GM19467 (cell line): ENCODE results near the gene KCNJ4.
"Not testable (repeated sequence)": the region's sequence is repeated elsewhere in the genome, so short reads cannot be mapped to it uniquely, and the experiment has no call there.

Source experiments
- ATAC-seq: cut with Tn5 transposase; IDR thresholded peaks from one replicate; pipeline ENCODE4 v1.9.1; 2021; ENCODE audit warnings: mild to moderate bottlenecking, moderate library complexity; ENCODE audit not compliant: unreplicated experiment

Gene KCNJ4

DNA sequence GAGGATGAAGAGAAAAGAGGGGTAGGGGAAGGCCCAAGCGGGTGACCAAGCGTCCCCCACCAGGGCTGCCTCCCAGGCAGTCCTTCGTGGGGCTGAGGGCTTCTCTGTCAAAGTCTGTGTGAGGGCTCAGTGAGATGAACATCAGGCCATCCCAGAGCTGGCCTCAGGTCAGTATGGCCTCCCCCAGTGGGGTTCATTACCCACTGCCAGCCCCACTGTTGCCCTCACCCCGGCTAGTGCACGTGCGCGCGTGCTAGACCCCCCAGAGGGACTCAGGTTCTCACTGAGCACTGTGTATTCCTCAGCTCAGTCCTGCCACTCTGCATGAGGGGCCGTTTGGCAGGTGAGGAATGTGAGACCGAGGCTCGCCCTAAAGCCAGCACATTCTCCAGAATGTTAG is 16.2 kb upstream of the KCNJ4 start:
- no peak for ATAC-seq

GRCh38 chr22:38470179-38470578 is 15.2 kb upstream of the KCNJ4 start:
- ATAC-seq = not testable (repeated sequence)

DNA sequence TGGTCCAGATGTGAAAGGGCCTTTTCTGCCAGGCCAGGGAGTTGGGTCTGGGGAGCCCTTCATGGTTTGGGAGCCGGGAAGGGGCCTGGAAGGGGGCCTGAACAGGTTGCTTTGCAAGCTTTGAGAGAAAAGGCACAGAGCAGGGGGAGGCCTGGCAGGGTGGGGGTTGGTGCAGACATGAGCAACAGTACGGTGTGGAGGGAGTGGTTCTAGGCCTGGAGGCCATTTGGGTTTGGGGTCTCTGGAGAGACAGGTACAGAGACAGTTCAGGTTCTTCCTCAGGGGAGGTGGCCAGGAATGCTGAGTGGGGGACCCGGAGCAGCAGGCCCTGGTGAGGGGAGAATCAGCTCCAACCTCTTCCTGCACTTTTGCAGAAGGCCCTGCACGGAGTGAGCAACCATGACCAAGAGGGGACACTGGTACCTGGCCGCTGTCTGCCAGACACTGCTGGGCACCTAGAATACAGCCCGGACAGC is 14.3 kb upstream of the KCNJ4 start:
- ATAC-seq = no peak

DNA sequence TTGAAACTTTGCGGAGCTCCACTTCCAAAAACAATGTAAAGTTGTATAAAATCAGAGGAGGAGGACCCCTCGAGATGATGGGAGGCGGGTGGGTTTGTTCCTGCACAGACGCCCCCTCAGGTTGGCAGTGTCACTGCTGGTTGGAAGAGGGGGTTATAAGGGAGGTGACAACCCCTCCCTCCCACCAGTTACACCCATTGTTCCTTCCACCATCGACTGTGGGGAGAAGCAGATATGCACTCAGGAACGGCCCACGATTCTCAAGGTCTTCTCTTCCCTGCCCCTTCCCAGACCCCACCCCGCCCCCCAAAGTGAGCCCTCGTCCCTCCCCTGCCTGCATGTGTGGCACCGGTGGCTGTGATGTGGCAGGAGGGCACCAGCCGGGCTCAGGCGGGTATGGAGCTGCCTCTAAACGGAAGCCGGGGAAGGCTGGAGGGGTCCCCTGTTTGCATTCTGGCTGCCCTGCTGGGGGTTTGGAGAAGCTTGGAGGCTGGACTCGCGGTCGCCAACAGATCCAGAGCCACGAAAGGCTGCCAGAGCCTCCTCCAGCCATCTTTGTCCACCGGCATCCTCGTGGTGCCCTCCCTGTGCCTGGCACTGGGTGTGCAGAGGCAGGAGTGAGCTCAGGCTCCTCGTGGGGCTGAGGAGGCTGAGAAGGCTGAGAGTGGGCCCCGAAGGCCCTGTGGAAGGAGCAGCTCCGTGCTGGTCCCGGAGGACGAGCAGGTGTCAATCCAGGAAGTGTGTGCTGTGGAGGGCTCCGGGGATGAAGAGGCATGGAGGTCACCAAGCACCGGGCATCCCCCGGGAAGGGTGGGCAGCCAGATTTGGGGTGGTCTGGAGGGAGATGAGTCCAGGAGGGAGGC is 13.7 kb upstream of the KCNJ4 start:
- ATAC-seq = no peak

GRCh38 chr22:38467904-38468442 is 13.0 kb upstream of the KCNJ4 start, which contains the start of gene KDELR3:
Gene KDELR3, plus strand, starts transcription at chr22:38468096. Its CDS starts 138 bp downstream, at chr22:38468234.
- no peak for ATAC-seq

DNA sequence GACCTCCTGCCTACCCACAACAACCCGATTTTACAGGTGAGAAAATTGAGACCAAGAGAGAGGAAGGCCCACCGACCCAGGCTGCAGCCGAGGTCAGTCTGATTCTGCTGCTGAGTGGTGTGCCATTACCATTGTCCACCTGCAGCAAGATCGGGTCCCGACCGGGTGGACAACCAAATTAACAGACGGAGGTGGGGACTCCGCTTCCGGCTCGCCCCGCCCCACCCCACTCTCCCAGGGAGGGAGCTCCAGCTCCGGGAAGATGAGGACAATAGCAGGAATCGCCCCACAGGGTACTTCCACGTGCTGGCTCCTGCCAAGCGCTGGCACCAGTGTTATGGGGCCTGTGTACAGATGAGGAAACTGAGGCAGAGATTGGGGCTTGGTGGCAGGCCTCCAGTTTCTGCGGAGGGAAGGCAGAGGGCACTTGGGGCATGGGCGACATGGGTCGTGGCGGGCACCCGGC is 12.5 kb upstream of the KCNJ4 start:
- no peak for ATAC-seq

GRCh38 chr22:38465673-38466490 is 10.9 kb upstream of the KCNJ4 start:
- ATAC-seq = no peak

- no peak for ATAC-seq
These were observed 10.1 kb upstream of the KCNJ4 start for GRCh38 chr22:38464992-38465672.

DNA sequence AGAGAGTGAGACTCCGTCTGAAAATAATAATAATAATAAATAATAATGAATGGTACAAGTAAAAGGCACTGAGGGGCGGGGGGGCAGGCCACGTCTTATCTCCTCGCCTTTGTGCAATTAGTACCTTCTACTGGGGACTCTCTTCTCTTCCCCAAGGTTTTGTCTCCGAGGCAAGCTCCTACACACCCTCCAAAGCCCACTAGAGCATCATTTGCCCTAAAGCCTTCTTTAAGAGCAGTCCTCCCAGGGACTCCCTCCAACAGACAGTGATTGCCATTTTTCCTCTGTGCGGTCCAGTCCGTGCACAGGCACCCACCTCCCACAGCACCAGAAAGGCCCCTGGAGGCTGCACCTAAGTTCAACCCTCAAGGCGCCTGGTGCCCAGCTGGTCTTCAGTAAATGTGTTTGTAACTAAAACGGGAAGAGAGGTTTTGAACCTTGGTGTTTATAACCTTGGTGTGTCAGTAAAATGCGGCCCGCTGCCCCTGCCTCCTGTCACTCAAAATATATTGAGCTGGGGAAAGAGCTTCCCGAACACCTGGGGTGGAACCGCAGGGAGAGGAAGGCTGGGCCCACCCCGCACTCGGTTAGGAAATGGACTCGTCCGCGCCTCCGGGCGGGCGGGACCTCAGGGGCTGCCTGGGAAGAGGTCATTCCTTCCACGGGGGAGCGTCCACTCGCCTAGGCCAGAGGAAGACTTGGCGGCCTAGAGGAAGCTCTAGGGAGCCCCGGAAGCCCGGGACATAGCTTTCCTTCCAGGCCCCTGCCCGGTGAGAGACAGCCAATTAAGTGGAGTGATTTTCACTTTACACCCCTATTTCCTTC is 8.2 kb upstream of the KCNJ4 start:
- no peak for ATAC-seq

DNA sequence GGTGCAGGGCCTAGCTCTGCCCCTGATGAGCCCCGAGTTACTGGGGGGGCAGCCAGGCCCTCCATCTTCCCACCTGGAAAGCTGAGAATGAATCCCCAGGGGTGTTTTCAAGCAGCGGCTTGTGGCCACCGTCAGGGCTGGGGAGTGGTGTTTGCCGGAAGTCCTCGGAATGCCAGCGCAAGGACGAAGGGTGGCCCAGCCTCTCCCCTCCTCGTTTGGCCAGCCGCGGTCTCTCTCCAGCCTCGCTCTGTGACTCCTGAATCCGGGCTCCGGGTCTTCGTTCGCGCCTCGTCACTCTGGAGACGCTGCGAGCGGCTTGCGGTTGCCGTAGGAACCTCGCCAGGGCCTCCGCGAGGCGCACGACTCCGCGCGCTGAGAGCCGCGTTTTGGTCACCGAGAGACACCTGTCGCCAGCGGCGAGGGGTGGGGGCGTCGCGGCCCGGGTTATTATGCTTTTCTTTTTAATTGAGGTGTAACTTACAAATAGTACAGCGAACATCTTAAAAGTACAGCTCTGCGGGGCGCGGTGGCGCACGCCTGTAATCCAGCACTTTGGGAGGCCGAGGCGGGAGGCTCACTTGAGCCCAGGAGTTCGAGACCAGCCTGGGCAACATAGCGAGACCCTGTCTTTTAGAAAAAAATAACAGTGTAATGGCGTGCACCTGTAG is 6.5 kb upstream of the KCNJ4 start:
- no peak for ATAC-seq

DNA sequence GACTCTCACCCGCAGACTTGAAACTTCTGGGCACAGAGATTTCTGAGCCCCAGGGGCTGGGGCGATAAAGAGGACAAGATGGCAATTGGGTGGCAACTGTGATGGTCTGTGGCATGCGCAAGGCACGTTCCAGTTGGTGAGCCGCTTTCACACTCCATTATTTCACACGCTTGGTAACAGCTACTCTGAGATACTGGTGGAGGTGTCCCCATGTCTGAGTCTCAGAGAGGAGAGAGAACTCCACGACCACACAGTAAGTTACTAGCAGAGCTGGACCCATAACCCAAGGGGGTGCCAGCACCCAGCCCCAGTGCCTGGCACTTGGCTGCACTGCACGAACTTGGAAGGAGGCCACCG is 6.0 kb upstream of the KCNJ4 start:
- no peak for ATAC-seq

GRCh38 chr22:38460426-38460840 is 5.4 kb upstream of the KCNJ4 start:
- no peak for ATAC-seq

DNA sequence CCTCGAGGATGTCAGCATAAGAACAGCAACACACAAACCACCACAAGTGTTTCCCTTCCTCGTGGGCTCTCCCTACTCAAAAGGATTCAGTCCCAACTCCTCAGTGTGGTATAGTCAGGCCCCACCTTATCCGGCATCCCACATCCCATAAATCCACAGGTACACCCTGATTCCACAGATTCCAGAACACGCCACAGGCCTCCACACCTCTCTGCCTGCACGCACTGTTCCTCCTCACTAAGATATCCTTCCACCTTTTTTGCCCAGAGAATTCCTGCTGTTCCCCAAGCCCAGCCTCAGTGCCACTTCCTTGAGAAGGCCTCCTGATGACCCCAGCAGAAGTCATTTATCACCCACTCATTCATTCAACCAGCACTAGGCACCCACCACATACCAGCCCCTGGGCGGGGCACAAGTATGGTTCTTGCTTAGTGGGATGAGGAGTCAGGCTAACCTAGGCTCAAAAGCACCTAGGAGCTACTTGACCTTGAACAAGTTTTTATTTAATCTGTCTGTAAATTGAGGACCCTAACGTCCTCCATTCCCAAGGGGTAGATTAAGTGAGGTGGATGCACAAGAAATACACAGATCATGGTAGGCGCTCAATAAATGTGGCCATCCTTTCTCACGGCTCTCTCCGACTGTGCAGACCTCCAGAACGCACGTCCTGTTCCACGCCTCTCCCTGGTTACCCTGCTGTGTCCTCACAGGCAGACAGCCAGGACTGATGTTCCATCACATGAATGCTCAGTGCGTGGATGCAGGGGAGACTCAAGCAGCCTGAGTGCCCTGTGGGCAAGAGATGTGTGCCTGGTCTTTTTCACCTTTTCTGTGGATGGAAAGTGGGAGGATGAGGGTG is 2.1 kb upstream of the KCNJ4 start:
- no peak for ATAC-seq

DNA sequence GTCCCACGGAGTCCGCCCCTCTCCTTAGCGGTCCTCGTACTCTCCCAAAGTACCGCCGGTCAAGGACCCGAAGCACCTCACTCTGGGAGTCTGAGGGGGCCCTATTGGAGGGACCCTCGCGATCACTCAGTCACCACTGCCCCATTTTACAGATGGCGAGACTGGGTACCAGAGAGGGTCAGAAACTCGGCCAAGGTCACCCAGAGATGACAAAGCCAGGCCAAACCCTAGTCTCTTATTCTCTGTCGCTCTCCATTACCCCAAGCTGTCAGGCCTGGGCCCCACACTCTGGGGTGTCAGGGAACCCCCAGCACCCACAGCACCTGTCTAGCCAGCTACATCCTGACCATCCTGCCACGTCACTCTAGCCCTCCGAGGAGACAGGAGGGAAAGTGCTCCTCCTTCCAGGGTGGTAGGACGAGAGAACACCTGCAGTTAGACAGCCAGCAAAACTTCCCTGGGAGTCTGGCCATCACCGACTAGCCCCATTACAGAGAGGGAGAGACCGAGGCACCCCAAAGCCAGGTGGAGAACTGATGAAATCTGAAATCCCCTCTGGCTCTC is 1.4 kb upstream of the KCNJ4 start:
- no peak for ATAC-seq

DNA sequence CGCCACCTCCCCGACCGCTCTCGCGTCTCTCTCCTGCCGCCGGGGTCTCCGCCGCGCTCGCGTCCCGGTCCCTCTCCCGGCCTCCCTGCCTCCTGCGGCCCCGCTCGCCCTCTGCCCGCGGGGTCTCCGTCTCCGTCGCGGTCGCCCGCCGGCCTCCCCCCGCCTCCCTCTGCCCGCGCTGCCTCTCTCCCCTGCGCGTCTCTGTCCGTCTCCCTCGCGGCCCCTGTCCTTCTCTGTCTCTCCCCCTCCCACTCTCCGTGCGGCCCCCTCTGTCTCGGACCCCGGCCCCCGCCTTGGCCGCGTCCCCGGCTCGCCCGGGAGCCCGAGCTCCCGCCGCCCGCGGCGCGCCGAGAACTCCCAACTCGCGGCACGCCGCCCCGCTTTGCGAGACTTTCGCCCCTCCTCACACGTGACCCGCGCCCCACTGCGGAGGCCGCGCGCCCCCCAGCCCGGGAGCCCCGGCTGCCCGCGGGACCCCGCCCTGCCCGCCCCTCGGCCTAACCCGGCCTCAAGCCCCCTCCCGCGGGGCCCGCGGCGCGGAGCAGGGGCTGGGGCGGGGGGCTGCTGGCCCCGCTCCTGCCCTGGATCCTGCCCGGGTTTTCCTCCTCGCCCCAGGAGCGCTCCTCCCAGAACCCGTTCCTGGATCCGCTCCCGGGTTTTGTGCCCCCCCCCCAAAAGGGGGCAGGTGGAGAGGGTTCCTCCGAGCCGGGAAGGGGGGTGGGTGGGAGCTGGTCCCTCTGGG is 702 bp upstream of the KCNJ4 start:
- ATAC-seq = no peak

DNA sequence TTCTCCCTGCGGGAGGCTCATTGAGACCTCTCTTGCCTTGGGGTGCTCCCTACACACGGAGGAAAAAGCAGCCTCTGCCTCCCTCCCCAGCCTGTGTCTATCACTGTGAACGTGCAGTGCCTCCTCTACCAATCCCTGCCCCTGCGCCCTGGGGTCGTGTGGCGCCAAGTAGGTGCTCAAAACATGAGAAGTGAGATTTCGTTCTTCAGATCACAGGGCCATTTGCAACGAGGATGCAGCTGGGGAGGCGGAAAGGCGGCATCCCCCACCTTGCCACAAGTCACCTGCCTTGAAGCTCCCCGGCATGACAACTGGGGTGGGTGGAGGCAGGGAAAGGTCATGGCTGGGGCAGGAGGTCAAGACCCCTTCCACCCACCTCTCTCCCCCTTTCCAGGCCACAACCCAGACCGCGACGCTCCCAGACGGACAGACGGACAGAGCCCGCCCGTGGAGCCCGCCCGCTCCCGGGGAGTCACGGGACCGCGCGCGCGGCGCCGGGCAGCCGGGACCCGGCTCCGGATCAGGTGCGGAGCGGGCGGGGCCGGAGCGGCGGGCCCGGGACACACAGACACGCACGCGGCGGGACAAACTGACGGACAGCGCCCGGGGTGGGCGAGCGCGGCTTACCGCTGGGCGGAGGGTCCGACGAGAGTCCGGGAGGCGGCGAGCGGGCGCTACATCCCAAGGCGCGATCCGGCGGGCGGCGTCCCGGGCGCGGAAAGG is 485 bp downstream of the KCNJ4 start:
- no peak for ATAC-seq

GRCh38 chr22:38453996-38454352 is 1.0 kb downstream of the KCNJ4 start:
- no peak for ATAC-seq
